HG03520 (cell line): Measurements from ENCODE around the gene FAM83G.

Experiments
- ATAC-seq: cut with Tn5 transposase; IDR thresholded peaks from one replicate; pipeline ENCODE4 v1.9.1; 2021; ENCODE audit warnings: mild to moderate bottlenecking, moderate library complexity; ENCODE audit not compliant: unreplicated experiment

FAM83G gene

DNA sequence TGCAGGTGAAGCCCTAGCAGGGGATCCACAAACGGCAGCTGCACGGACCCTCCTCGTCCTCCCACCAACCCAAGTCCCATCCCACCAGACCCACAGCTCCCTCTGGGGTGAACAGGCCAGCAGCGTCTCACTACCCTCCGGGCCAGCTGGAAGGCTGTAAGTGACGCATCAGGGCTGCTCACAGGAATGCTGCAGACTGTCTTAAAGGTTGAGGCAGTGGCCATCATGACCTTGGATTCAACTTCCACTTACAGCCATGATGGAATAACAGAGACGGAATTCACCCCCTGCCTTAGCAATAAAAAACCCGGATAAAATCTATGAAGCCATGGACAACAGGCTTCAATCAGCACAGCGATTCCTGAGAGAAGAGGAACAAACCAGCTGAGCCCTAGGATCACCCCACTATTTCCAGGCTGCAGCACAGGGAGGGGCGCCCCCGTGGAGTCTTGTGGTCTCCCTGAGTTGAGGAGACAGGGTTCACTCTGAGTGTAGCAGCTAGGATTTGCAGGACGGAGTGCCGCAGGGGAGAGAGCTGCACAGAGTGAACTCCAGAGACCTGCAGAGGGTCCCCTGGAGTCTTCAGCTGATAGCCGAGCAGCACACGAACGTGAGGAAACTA is 10.5 kb downstream of the FAM83G start:
- ATAC-seq: no peak

DNA sequence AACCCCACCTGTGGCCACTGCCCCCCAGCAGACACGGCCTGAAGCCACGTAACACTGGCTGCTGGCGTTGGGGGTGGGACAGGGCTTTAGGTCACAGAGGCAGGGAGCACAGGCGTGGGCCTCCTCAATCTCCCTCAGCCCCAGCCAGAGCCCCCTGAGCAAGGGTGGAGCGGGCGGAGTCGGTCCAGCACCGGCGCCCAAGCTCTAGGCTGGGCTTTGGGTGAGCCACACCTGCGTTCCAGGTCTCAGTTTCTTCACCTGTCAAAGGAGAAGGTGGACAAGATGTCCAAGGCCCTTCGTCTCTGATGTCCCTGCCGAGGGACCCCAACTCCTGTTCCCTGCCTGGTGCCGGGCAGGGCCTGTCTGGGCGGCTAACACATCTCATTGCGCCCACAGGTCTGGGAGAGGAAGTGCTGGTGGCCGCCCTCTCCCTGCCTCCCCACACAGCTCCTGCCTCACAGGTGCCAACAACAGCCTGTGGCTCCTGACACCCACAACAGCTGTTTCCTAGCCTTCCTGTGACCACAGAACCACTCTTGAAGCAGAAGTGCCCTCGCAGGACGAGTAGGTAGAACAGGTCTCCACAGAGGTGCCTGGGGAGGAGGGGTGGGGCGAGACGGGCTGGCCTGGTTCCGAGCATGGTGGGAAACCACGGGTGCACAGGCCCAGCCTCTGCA is 12.0 kb downstream of the FAM83G start:
- ATAC-seq: no peak

DNA sequence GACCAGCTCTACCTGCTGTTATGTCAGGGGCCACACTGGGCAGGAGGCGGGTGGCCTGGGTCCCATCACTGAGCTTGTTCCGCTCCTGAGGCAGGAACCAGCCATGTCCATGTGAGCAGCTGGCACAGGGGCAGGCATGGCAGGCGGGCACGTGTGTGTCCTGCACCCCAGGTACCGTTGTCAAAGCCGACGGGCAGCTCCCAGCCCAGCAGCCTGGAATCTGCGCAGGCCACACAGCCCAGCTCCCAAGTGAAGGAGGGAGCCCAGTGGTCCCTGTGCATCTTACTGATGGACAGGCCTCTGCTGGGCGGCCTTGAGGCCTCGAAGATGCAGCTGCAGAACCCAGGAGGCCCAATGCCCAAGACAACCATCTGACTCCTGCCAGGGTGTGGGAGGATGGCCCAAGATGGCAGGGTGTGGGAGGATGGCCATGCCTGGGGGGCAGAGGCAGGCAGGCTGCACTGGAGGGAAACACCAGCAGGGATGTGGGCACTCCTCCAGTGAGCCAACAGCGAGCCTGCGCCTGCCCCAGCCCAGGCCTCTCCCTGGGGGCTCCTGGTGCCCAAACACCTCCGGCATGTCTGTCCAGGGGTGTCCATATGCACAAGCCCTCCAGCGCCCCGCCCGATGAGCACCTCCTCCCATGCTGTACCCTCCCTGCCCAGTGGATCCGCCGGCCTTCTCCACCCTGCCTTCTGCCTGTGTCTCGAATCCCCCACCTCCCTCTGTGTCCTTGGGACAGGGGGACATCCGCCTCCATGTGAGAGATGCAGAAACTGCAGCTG is 12.8 kb downstream of the FAM83G start:
- no peak for ATAC-seq

- no peak for ATAC-seq
These were observed 14.2 kb downstream of the FAM83G start for GRCh38 chr17:18990331-18990730.

GRCh38 chr17:18988546-18989173 is 15.9 kb downstream of the FAM83G start:
- ATAC-seq: no peak

DNA sequence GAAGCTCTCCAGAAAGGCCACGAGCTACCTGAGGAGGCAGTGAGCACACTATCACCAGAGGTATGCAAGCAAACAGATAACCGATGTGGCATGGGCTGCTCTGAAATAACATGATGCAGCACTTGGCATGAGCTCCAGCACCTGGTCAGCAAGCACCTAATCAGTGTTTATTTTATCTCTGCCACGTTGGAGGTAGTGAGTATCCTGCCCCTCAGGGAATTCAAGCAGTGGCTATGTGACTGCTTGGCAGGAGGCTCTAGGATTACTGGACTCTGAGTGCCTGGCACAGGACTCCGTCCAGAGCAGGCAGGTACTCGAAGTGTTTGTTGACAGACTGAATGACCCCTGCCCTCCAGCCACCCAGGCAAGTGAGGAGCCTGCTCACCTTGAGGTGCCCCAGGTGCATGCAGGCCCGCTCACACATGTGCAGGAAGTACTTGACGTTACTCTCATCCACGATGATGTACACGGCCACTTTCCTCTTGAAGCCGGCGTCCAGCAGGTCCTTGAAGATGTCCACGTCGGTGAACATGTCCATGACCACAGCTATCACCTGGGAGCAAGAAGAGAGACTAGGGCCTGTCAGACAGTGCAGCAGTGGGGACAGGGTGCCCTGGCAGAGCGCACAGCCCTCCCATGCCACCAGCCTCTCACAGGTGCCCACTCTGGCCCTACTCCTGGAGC is 16.6 kb downstream of the FAM83G start:
- no peak for ATAC-seq

GRCh38 chr17:18987230-18987610 is 17.3 kb downstream of the FAM83G start:
- ATAC-seq: no peak

- ATAC-seq: no peak
These were observed 17.9 kb downstream of the FAM83G start for GRCh38 chr17:18986541-18987229.

GRCh38 chr17:18985475-18985874 is 19.1 kb downstream of the FAM83G start:
- ATAC-seq: no peak

DNA sequence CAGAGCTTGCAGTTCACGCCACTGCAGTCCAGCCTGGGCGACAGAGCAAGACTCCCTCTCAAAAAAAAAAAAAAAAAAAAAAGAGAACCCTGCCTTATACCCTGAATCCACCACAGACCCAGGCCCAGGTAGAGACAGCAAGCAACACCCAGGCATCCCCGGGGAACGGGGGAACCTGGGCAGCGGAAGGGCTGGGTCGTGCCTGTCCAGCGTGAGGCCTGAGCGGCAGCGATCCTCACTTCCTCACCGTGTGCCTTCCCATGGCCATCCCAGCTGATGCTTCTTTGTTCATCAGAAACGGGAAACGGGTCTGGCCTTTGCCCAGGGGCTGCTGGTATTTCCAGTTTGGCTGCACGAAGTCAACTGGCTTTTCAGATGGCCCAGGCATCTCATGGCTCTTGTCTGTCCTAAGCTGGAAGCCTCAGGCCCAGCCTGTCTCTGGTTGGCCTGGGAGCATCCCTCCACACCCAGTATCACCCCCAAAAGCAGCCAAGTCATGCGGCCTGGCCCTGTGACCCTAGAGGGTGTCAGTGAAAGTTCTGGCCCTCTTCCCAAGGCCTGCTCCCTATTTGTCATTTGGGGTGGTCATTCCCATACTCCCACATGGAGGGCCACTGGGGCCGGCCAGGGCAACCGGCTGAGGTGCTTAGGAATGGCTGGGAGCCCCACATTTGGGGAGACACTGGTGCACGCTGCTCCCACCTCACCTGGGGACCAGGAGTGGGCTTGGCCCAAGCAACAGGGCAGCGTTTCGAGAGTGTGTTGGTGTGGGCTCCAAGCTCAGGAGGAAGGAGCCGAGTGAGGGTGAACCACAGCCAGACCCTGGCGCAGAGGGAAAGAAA is 20.1 kb downstream of the FAM83G start:
- ATAC-seq: no peak

GRCh38 chr17:18981642-18982424 is 22.7 kb downstream of the FAM83G start:
- no peak for ATAC-seq

DNA sequence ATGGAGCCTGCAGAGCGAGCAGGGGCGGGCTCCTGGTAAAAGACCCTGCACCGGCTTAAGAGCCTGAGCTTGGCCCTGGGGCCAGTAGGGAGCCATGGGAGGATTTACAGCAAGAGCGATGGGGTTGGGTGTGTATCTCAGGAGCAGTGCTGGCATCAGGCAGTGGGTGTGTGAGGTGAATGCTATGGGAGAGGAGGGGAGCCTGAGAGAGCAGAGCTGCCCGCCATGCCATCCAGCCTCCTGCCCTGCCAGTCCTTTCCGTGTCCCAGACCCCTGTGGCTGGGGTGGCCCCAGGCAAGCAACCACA is 23.3 kb downstream of the FAM83G start:
- ATAC-seq: no peak

- ATAC-seq: no peak
These were observed 23.8 kb downstream of the FAM83G start for GRCh38 chr17:18980682-18981334.

DNA sequence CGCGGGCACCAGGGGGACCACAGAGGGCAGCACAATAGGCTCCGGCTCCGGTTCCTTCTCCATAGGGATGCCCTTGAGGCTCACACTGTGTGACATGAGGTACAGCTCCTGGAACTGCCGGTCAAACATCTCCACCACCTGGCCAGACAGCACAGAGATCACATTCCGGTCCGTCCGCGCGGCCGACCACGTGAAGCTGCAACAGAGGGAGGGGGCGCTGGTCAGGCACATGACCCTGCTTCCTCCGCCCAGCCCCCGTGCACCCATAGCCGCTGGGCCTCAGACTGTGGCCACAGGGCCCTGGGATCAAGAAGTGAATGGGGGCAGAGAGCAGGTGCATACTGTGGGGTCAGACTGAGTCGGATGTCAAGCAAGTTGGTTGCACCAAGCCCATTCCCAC is 25.9 kb downstream of the FAM83G start:
- ATAC-seq: no peak

DNA sequence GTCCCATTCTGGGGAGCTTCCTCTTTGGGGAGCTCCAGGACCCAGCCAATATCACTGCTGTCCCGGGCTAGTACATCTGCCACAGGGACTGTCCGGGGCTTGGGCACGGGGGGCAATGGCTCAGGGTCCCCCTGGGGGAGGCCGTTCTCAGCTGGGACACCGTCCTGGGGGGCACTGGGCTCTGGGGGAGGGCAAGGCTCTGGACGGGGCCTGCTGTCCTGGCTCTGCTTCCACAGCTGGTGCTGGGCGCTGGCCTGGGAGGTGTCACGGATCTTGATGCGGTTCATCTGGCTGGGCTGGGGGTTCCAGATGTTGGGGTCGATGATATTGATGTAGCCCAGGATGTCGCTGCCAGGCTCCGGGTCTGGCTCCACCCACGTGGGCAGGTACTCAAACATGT is 26.5 kb downstream of the FAM83G start:
- no peak for ATAC-seq

- no peak for ATAC-seq
These were observed 26.9 kb downstream of the FAM83G start for GRCh38 chr17:18977646-18978045.

GRCh38 chr17:18977021-18977420 is 27.5 kb downstream of the FAM83G start:
- ATAC-seq: no peak

DNA sequence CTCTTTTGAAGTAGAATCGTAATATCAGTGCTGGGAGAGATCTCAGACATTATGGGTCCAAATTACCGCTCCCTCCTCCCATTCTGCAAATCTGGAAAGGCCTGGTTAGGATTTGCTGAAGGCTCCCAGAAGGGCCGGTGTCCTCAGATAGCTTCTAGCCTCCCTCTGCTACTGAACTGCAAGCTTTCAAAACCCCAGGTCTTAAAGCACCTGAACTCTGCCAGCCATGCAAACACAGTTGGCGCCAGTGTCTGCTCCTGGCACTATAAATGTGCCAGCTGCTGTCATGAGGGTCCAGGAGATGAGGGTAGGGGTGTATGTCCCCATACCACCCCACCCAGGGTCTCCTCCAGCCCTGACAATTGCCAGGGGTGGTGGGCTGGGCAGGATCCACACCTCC is 28.4 kb downstream of the FAM83G start:
- ATAC-seq: no peak

- ATAC-seq: no peak
These were observed 29.0 kb downstream of the FAM83G start for GRCh38 chr17:18975597-18975996.
